RWPE2 (cell line): ENCODE data around the gene FHIT.

Experiments used
- ATAC-seq: fragments of 200-7000 bp; cut with Tn5 transposase; 3 replicates; pipeline ENCODE4 v1.9.1; 2021; ENCODE audit warnings: low read depth
- DNase-seq: peaks from one replicate; pipeline ENCODE4 v3.0.0-alpha.2; 2020; ENCODE audit warnings: low spot score
- H3K27ac ChIP-seq: fragments of 450-650 bp; 2 replicates; pipeline ENCODE4 v1.5.1; 2017; ENCODE audit warnings: mild to moderate bottlenecking; ENCODE audit not compliant: poor library complexity, severe bottlenecking
- H3K27me3 ChIP-seq: fragments of 250-450 bp; sonication (Bioruptor Pico); 2 replicates; pipeline ENCODE4 v1.5.1; 2021; ENCODE audit warnings: mild to moderate bottlenecking, moderate library complexity; ENCODE audit not compliant: insufficient read depth, poor library complexity, severe bottlenecking
- H3K36me3 ChIP-seq: fragments of 250-450 bp; sonication (Bioruptor Pico); 2 replicates; pipeline ENCODE4 v1.5.1; 2020; ENCODE audit warnings: low read depth, mild to moderate bottlenecking, moderate library complexity
- H3K4me1 ChIP-seq: fragments of 250-450 bp; sonication (Bioruptor Pico); 2 replicates; pipeline ENCODE4 v1.5.1; 2021; ENCODE audit warnings: mild to moderate bottlenecking, moderate library complexity; ENCODE audit not compliant: insufficient read depth, poor library complexity, severe bottlenecking
- H3K4me3 ChIP-seq: fragments of 250-450 bp; sonication (Bioruptor Pico); 2 replicates; pipeline ENCODE4 v1.5.1; 2021; ENCODE audit warnings: mild to moderate bottlenecking, moderate library complexity; ENCODE audit not compliant: severe bottlenecking
- H3K9me3 ChIP-seq: fragments of 250-450 bp; sonication (Bioruptor Pico); 2 replicates; pipeline ENCODE4 v1.5.1; 2021; ENCODE audit warnings: mild to moderate bottlenecking, moderate library complexity; ENCODE audit not compliant: severe bottlenecking
- TF ChIP-seq, protein P1 (sequence below): fragments of 450-650 bp; IDR thresholded peaks from one replicate; pipeline ENCODE4 v1.5.1; 2017; ENCODE audit warnings: mild to moderate bottlenecking, moderate library complexity; ENCODE audit not compliant: poor library complexity, severe bottlenecking

The FHIT gene

DNA sequence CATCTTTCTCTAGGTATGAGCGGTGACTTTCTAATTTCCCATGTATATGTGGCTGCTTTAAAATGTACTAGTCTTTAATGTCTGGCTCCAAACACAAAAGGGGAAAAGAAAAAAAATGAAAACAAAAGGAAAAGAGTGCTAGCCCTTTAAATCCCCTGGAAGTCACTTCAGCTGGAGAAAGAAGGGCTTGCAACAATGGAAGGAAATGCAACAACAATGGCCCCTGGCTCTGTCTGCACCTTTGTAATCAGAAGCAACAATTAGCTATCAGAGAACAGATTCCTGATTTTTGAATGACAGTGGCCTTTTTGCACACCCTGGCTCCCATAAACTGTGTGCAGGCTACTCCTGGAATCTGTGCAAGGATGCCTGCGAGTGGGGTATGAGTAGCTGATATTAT lies 591.2 kb downstream of the FHIT start:
- TF ChIP-seq, protein P1, sequence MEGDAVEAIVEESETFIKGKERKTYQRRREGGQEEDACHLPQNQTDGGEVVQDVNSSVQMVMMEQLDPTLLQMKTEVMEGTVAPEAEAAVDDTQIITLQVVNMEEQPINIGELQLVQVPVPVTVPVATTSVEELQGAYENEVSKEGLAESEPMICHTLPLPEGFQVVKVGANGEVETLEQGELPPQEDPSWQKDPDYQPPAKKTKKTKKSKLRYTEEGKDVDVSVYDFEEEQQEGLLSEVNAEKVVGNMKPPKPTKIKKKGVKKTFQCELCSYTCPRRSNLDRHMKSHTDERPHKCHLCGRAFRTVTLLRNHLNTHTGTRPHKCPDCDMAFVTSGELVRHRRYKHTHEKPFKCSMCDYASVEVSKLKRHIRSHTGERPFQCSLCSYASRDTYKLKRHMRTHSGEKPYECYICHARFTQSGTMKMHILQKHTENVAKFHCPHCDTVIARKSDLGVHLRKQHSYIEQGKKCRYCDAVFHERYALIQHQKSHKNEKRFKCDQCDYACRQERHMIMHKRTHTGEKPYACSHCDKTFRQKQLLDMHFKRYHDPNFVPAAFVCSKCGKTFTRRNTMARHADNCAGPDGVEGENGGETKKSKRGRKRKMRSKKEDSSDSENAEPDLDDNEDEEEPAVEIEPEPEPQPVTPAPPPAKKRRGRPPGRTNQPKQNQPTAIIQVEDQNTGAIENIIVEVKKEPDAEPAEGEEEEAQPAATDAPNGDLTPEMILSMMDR = no peak
- DNase-seq = no peak
- Histone ChIP-seq H3K4me3 (no peak overlapping the region), H3K36me3 (no peaks in the 10 kb centered on the region), H3K27me3 (no peaks in the 10 kb centered on the region), H3K9me3 (no peaks in the 10 kb centered on the region), H3K4me1 (no peaks in the 10 kb centered on the region), H3K27ac (no peak overlapping the region)
- ATAC-seq = no peak

DNA sequence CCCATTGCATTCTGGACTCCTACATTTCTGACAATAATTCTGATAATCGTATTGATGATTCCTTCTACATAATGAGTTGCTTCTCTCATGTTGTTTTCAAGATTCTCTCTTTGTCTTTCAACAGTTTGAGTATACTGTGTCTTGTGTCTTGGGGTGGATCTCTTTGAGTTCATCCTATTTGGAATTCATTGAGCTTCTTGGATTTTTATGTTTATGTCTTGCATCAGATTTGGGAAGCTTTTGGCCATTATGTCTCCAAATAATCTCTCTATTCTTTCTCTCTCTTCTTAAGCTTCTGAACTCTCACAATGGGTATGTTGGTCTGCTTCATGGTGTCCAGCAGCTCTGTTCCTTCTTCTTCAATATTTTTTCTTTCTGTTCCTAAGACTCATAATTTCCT lies 592.2 kb downstream of the FHIT start:
- TF ChIP-seq, protein P1 = no peak
- ATAC-seq = no peak
- no peaks in the 10 kb centered on the region for H3K9me3 ChIP-seq
- H3K4me3 ChIP-seq = no peak overlapping the region
- H3K36me3 ChIP-seq = no peaks in the 10 kb centered on the region
- no peaks in the 10 kb centered on the region for H3K27me3 ChIP-seq
- no peaks in the 10 kb centered on the region for H3K4me1 ChIP-seq
- no peak overlapping the region for H3K27ac ChIP-seq
- DNase-seq = no peak

DNA sequence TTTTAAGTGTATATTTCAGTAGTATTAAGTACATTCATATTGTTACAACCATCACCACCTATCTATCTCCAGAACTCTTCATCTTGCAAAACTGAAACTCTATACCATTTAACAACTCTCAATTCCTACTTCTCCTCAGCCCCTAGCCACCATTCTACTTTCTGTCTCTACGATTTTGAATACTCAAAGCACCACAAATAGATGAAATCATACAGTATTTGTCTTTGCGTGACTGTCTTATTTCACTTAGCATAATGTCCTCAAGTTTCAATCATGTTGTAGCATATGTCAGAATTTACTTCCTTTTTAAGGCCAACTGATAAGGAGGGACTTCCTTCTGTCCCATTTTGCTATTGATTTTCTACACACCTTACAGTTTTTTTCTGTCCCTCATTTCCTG lies 593.3 kb downstream of the FHIT start:
- Histone ChIP-seq H3K36me3 (no peaks in the 10 kb centered on the region), H3K4me3 (no peak overlapping the region), H3K27me3 (no peaks in the 10 kb centered on the region), H3K27ac (no peak overlapping the region), H3K4me1 (no peaks in the 10 kb centered on the region), H3K9me3 (no peaks in the 10 kb centered on the region)
- no peak for ATAC-seq
- TF ChIP-seq, protein P1 = no peak
- DNase-seq = no peak

DNA sequence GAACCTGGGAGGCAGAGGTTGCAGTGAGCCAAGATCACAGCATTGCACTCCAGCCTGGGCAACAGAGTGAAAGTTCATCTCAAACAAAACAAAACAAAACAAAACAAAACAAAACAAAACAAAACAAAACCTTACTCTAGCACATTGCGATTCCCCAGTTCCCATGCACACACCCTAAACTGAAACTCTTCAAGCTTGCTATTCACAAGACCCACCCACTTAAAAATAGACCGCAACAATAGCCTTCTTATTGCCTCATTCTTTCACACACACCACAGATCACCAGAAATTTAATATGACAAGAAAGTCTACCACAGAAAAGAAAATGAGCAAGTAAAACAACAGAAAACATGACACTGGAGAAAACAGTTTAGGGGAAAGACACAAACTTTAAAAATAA lies 598.4 kb downstream of the FHIT start:
- no peak overlapping the region for H3K27ac ChIP-seq
- no peak overlapping the region for H3K4me3 ChIP-seq
- TF ChIP-seq, protein P1 = no peak
- no peaks in the 10 kb centered on the region for H3K27me3 ChIP-seq
- H3K4me1 ChIP-seq = no peaks in the 10 kb centered on the region
- no peaks in the 10 kb centered on the region for H3K36me3 ChIP-seq
- no peaks in the 10 kb centered on the region for H3K9me3 ChIP-seq
- no peak for DNase-seq
- ATAC-seq = no peak

DNA sequence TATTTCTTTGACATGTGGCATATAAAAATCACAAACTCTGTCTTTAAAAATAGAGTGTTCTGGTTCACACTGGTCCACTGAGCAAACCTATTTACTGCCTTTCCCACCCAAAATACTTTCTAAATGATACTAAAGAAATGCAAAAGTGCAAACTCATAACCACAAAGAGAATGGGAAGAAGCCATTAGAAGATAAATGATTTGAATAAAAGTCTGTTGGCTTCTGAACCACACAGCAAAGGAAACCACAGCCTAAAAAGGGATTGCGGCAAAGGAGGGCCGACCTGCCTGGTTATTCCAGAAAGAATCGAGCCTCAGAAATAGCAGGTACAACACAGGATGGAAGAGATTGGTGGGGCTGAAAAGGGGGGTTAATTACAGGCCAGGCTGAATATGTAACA lies 599.5 kb downstream of the FHIT start:
- TF ChIP-seq, protein P1 = no peak
- Histone ChIP-seq H3K27ac (no peak overlapping the region), H3K27me3 (no peaks in the 10 kb centered on the region), H3K4me1 (no peaks in the 10 kb centered on the region), H3K4me3 (no peak overlapping the region), H3K9me3 (no peaks in the 10 kb centered on the region), H3K36me3 (no peaks in the 10 kb centered on the region)
- ATAC-seq (no peak), DNase-seq (no peak)
